Panc1 (cell line): ENCODE results near the gene MTHFS. TPM values are rescaled to one million over a fixed set of nuclear protein-coding genes. Genes with fewer than 3 reads are reported as not detected.
"Not testable (repeated sequence)": the region's sequence is repeated elsewhere in the genome, so short reads cannot be mapped to it uniquely, and the experiment has no call there.

Experiments used
- ATAC-seq: fragments of 200-7000 bp; cut with Tn5 transposase; 2 replicates; pipeline ENCODE4 v1.9.1; 2020; ENCODE audit warnings: mild to moderate bottlenecking, moderate library complexity
- BruUV-seq: library from RNA; stranded (reverse); fragments of 400-500 nt; replicated peaks from 2 replicates; lab custom pipeline; 2021; lab: Mats Ljungman, UMichigan
- CTCF ChIA-PET: fragments of 300-600 bp; sonication (Branson Sonifier 250); formaldehyde crosslinking; loops from one replicate; lab custom pipeline; 2022; ENCODE audit warnings: antibody characterized with exemption; lab: Charles Lee
- POLR2A ChIA-PET: fragments of 300-600 bp; sonication (Branson Sonifier 250); formaldehyde crosslinking; loops from one replicate; lab custom pipeline; 2022; ENCODE audit warnings: antibody characterized with exemption; lab: Charles Lee
- DNase-seq: peaks from one replicate; pipeline ENCODE4 v3.0.0-alpha.2; 2010; ENCODE audit warnings: low read depth, low spot score
- H3K27ac ChIP-seq: 2 replicates; pipeline ENCODE4 v1.5.1; 2011; ENCODE audit warnings: mild to moderate bottlenecking, low read length, inconsistent platforms
- H3K27me3 ChIP-seq: fragments of 200-500 bp; sonication (Bioruptor generic); 2 replicates; pipeline ENCODE4 v1.6.0; 2014; ENCODE audit warnings: low read length, inconsistent platforms; ENCODE audit not compliant: control insufficient read depth, insufficient read depth
- H3K36me3 ChIP-seq: fragments of 200-500 bp; sonication (Bioruptor generic); 2 replicates; pipeline ENCODE4 v1.5.1; 2014; ENCODE audit warnings: inconsistent platforms, mild to moderate bottlenecking, low read length, moderate library complexity; ENCODE audit not compliant: control insufficient read depth, insufficient read depth
- H3K4me1 ChIP-seq: 2 replicates; pipeline ENCODE4 v1.5.1; 2011; ENCODE audit warnings: inconsistent platforms, mild to moderate bottlenecking, low read length, moderate library complexity; ENCODE audit not compliant: control insufficient read depth, insufficient read depth
- H3K4me3 ChIP-seq, 2 experiments: 2 replicates each; pipeline ENCODE4 v1.5.1; 2011 to 2012; ENCODE audit warnings: low read depth in 2 of 2, low read length in 2 of 2, mild to moderate bottlenecking in 2 of 2, inconsistent platforms in 1 of 2, moderate library complexity in 1 of 2
- H3K9me3 ChIP-seq: fragments of 200-500 bp; sonication (Bioruptor generic); 2 replicates; pipeline ENCODE4 v1.5.1; 2014; ENCODE audit warnings: low read depth, mild to moderate bottlenecking, inconsistent platforms, low read length, moderate library complexity; ENCODE audit not compliant: control insufficient read depth, insufficient read depth
- CTCF ChIP-seq: fragments of 450-650 bp; IDR thresholded peaks from 2 replicates; pipeline ENCODE4 v1.5.1; 2017; ENCODE audit warnings: mild to moderate bottlenecking
- POLR2AphosphoS5 ChIP-seq: IDR thresholded peaks from 2 replicates; pipeline ENCODE4 v1.6.1; 2012; ENCODE audit warnings: mild to moderate bottlenecking, low read depth, low read length, moderate library complexity
- SIN3A ChIP-seq: IDR thresholded peaks from 2 replicates; pipeline ENCODE4 v1.6.1; 2012; ENCODE audit warnings: low read depth, mild to moderate bottlenecking, low read length, moderate library complexity, borderline replicate concordance; ENCODE audit not compliant: insufficient read depth
- TCF7L2 ChIP-seq: IDR thresholded peaks from 2 replicates; pipeline ENCODE4 v1.6.1; 2011; ENCODE audit warnings: mild to moderate bottlenecking, low read depth, low read length, inconsistent platforms
- in situ Hi-C: cut with HindIII; loops from 2 replicates; pipeline ENCODE4 v1.10.0; 2016; ENCODE audit warnings: low sequenced_read_pairs, low pct_unique_long_range_greater_than_20kb
- intact Hi-C: fragments of 100-400 bp; cut with micrococcal nuclease; formaldehyde crosslinking; loops from one replicate; pipeline ENCODE4 v1.10.0; 2022; ENCODE audit not compliant: unreplicated experiment
- total RNA-seq: library from RNA; stranded (reverse); gene quantifications from one replicate; pipeline ENCODE4 v1.2.1, GENCODE V29; 2021; ENCODE audit not compliant: unreplicated experiment
- TF ChIP-seq, protein P1 (sequence below), 2 experiments: IDR thresholded peaks; 2 replicates each; pipeline ENCODE4 v1.6.1; 2011 to 2012; ENCODE audit warnings: low read depth in 2 of 2, control low read depth in 1 of 2, low read length in 1 of 2, mild to moderate bottlenecking in 1 of 2, moderate library complexity in 1 of 2; ENCODE audit not compliant: insufficient read depth in 1 of 2

MTHFS gene
- total RNA-seq, 1 experiment from 2014 or later: 50.0 TPM

GRCh38 chr15:79914728-79915127 lies 17.9 kb upstream of the MTHFS start:
- in situ Hi-C loops: no loop called here
- no peaks in the 10 kb centered on the region; the same call in 1 of the 2 replicates for H3K36me3 ChIP-seq
- no peak for TF ChIP-seq POLR2AphosphoS5
- TF ChIP-seq SIN3A: no peak
- TF ChIP-seq TCF7L2: no peak
- TF ChIP-seq CTCF: no peak
- TF ChIP-seq, protein P1, sequence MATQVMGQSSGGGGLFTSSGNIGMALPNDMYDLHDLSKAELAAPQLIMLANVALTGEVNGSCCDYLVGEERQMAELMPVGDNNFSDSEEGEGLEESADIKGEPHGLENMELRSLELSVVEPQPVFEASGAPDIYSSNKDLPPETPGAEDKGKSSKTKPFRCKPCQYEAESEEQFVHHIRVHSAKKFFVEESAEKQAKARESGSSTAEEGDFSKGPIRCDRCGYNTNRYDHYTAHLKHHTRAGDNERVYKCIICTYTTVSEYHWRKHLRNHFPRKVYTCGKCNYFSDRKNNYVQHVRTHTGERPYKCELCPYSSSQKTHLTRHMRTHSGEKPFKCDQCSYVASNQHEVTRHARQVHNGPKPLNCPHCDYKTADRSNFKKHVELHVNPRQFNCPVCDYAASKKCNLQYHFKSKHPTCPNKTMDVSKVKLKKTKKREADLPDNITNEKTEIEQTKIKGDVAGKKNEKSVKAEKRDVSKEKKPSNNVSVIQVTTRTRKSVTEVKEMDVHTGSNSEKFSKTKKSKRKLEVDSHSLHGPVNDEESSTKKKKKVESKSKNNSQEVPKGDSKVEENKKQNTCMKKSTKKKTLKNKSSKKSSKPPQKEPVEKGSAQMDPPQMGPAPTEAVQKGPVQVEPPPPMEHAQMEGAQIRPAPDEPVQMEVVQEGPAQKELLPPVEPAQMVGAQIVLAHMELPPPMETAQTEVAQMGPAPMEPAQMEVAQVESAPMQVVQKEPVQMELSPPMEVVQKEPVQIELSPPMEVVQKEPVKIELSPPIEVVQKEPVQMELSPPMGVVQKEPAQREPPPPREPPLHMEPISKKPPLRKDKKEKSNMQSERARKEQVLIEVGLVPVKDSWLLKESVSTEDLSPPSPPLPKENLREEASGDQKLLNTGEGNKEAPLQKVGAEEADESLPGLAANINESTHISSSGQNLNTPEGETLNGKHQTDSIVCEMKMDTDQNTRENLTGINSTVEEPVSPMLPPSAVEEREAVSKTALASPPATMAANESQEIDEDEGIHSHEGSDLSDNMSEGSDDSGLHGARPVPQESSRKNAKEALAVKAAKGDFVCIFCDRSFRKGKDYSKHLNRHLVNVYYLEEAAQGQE (IDR thresholded peaks at IDR 0.05; ENCODE audit: insufficient read depth in 1 of 2, low read depth in 2 of 2, low read length in 1 of 2): no peak
- peaks cover 47% of the 10 kb centered on the region for H3K9me3 ChIP-seq
- ChIA-PET POLR2A (interaction anchor here (1.6 kb wide), 1 partner anchor 8 kb away, joined by 3 read pairs; no protein-coding TSS in a partner anchor), CTCF (no interaction called here)
- no peaks in the 10 kb centered on the region for H3K4me1 ChIP-seq
- no peak overlapping the region for H3K27ac ChIP-seq
- no TSS peak for BruUV-seq
- intact Hi-C loops: no loop called here
- H3K27me3 ChIP-seq: no peaks in the 10 kb centered on the region
- no peak for ATAC-seq
- H3K4me3 ChIP-seq: no peak overlapping the region
- DNase-seq: no peak

GRCh38 chr15:79909556-79910335 lies 12.9 kb upstream of the MTHFS start:
- H3K36me3 ChIP-seq, BruUV-seq, DNase-seq, ATAC-seq, H3K27ac ChIP-seq, POLR2A ChIA-PET, H3K9me3 ChIP-seq, H3K4me3 ChIP-seq, in situ Hi-C loops, intact Hi-C loops, H3K4me1 ChIP-seq, H3K27me3 ChIP-seq: not testable (repeated sequence)
- CTCF ChIA-PET: interaction anchor here (0.6 kb wide), 1 partner anchor 23 kb away, joined by 5 read pairs; no protein-coding TSS in a partner anchor

DNA sequence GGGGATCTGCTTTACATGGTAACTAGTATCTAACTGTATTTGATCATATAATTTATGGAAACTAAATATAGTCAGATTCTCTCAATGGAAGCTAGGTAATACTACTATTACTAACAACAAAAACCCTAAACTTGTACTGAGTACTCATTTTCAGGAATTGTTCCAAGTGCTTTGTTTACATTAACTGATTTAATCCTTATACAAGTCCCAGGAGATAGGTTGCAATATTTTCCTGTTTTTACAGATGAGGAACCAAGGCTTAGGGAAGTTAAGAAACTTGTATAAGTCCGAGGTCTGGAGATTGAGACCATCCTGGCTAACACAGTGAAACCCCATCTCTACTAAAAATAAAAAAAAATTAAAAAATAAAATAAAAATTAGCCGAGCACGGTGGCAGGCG lies 7.5 kb upstream of the MTHFS start:
- TF ChIP-seq, protein P1 (IDR thresholded peaks at IDR 0.05; ENCODE audit: insufficient read depth in 1 of 2, low read depth in 2 of 2, low read length in 1 of 2): no peak
- TF ChIP-seq SIN3A (no peak), TCF7L2 (no peak), CTCF (no peak)
- Histone ChIP-seq H3K27ac (no peak overlapping the region), H3K4me3 (no peak overlapping the region), H3K36me3 (no peaks in the 10 kb centered on the region; the same call in 1 of the 2 replicates), H3K27me3 (no peaks in the 10 kb centered on the region), H3K9me3 (no peaks in the 10 kb centered on the region), H3K4me1 (no peaks in the 10 kb centered on the region)
- intact Hi-C loops: no loop called here
- in situ Hi-C loops: no loop called here
- CTCF ChIA-PET: no interaction called here
- POLR2A ChIA-PET: interaction anchor here (0.6 kb wide), 1 partner anchor 9 kb away, joined by 10 read pairs; no protein-coding TSS in a partner anchor
- BruUV-seq: no TSS peak
- no peak for ATAC-seq
- no peak for DNase-seq
